Type B pancreatic cell (in vitro differentiated cells): ENCODE data around the gene IQSEC1. TPM values are rescaled to one million over a fixed set of nuclear protein-coding genes. Genes with fewer than 3 reads are reported as not detected.

Source experiments
- DNase-seq: peaks from one replicate; pipeline ENCODE4 v3.0.0; 2021; ENCODE audit warnings: mixed read lengths; ENCODE audit not compliant: unreplicated experiment; ENCODE audit errors: extremely low spot score
- H3K27ac Mint-ChIP-seq: 2 replicates; pipeline ENCODE4 v1.8.0; 2021; ENCODE audit warnings: mild to moderate bottlenecking, mixed read lengths
- H3K27me3 Mint-ChIP-seq: 2 replicates; pipeline ENCODE4 v1.8.0; 2021; ENCODE audit warnings: mixed read lengths
- H3K36me3 Mint-ChIP-seq: 2 replicates; pipeline ENCODE4 v1.8.0; 2021; ENCODE audit warnings: mixed read lengths
- H3K4me1 Mint-ChIP-seq: one replicate; pipeline ENCODE4 v1.8.0; 2021; ENCODE audit warnings: mixed read lengths; ENCODE audit not compliant: unreplicated experiment
- H3K4me3 Mint-ChIP-seq: 2 replicates; pipeline ENCODE4 v1.8.0; 2021; ENCODE audit warnings: mild to moderate bottlenecking, mixed read lengths
- H3K9me3 Mint-ChIP-seq: 2 replicates; pipeline ENCODE4 v1.8.0; 2021; ENCODE audit warnings: mixed read lengths
- total RNA-seq: library from RNA; stranded (reverse); gene quantifications from 2 replicates; pipeline ENCODE4 v1.2.1, GENCODE V29; 2021; ENCODE audit warnings: low replicate concordance
- TF ChIP-seq, protein P1 (sequence below): fragments of 200-600 bp; sonication (generic); conservative IDR thresholded peaks from 2 replicates; pipeline ENCODE4 v1.5.0; 2021; ENCODE audit warnings: antibody characterized with exemption, mild to moderate bottlenecking

Gene IQSEC1
- total RNA-seq, 1 donor from 2014 or later: 33.1 TPM

DNA sequence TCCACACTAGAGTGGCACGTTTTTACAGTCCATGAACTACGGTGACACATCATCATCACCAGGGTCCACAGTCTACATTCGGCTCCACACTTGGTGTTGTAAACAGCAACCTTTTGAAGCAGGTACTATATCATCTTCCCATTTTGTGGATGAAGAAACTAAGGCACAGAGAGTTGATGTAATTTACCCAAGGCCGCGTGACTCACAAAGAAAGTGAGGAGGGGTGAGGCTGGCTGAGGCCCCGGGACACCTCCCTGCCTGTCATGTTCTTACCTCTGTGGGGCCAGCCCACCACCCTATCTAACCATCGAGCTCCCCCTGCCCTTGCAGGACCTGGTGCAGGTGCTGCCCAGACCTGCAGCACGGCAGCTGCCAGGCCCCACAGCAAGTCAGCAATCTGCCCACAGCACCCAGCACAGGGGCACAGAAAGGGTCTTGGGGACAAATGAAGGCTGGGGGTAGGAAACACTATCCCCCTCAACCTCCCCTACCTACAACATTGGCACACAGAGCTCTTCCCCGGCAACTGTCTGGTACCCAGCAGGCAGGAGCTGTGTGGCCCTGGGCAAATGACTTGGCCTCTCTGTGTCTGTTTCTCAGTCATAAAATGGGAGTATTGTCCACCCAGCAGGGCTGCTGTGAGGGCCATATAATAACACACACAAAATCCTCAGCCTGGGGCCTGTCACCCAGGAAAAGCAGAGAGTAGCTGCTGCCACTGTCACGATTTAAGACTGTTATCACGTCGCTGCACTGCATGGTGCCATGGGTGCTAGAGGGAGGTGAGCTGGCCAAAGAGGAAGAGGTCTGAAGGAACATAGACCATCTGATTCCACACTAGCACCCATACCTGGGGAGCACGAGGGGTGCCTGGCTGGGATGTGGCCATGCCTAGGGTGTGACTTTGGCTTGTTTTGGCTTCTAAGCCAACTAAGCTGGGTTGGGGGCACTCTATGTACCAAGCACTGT is 115.1 kb downstream of the IQSEC1 start:
- Mint-ChIP-seq H3K4me1 (peaks cover 41% of the 10 kb centered on the region), H3K27ac (no peak overlapping the region), H3K36me3 (no peaks in the 10 kb centered on the region), H3K9me3 (no peaks in the 10 kb centered on the region), H3K4me3 (no peak overlapping the region), H3K27me3 (no peaks in the 10 kb centered on the region)
- DNase-seq: no peak
- TF ChIP-seq, protein P1, sequence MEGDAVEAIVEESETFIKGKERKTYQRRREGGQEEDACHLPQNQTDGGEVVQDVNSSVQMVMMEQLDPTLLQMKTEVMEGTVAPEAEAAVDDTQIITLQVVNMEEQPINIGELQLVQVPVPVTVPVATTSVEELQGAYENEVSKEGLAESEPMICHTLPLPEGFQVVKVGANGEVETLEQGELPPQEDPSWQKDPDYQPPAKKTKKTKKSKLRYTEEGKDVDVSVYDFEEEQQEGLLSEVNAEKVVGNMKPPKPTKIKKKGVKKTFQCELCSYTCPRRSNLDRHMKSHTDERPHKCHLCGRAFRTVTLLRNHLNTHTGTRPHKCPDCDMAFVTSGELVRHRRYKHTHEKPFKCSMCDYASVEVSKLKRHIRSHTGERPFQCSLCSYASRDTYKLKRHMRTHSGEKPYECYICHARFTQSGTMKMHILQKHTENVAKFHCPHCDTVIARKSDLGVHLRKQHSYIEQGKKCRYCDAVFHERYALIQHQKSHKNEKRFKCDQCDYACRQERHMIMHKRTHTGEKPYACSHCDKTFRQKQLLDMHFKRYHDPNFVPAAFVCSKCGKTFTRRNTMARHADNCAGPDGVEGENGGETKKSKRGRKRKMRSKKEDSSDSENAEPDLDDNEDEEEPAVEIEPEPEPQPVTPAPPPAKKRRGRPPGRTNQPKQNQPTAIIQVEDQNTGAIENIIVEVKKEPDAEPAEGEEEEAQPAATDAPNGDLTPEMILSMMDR: no peak

DNA sequence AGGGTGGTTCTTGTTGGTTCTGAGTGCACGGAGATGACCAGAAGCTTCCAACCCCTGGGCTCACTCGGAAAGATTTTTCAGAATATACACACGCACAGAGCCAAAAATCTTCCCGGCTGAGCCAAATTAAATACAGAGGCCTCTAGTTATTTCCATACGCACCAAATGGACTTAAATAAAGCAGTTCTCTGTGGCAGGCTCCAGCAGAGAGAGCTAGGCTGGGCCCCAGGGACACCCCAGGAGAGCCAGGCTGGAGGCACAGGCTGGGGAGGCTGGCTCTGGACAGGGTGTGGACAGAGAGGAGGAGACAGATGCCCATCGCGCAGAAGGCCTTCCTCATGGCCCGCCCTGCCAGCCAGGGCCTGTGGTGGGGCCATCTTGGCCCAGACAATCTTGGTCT is 115.9 kb downstream of the IQSEC1 start:
- H3K9me3 Mint-ChIP-seq: no peaks in the 10 kb centered on the region

DNA sequence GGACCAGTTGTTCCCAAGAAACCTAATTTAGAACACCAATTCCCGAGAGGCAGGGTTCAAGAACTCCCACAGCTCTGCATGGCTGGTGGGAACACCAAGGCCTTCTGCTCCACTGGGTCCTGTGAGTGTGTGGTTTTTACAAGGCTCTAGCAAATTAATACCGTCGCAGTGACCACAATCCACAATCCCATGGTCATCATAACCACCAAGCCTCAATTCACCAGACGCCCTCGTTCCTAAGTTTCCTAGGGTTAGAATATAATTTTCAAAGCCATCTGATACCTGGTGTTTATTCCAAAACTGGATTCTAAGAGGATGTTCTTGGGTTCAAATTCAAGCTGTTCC is 116.9 kb downstream of the IQSEC1 start:
- no peak overlapping the region for H3K27ac Mint-ChIP-seq
- H3K4me1 Mint-ChIP-seq: peaks cover 37% of the 10 kb centered on the region

More for the DNA sequence above, 115.9 kb downstream of the IQSEC1 start:
- no peak for DNase-seq
- Mint-ChIP-seq H3K27ac (no peak overlapping the region), H3K4me3 (no peak overlapping the region), H3K36me3 (no peaks in the 10 kb centered on the region), H3K4me1 (peaks cover 37% of the 10 kb centered on the region), H3K27me3 (no peaks in the 10 kb centered on the region)
- TF ChIP-seq, protein P1: no peak

DNA sequence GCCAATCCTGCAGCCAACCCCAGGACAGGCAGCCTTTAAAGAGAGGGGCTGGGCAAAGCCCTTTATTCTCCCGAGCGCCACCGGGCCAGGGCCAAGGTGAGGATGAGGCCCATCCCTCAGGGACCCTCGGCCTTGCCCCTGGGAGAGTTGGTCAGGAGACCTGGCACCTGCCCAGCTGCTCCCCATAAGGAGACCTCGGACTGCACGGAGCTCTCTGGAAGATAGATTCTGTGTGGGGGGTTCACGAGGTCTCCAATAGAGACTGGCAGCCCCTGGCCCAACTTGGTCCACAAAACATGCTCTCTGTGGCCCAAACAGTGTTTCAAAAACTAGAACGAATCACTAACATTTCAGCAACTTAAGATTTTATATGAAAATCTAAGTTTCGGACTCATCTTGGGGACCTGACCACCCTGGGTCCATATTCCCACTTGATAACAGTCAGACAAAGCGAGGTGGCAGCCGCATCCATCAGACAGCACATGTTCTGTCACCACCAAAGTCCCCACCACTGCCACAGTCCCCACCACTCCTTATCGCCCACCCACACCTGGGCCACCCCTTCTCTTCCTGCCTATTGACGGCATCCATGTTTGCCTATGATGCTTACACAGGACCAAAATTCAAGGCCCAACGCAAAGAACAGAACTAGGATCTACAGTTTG is 117.4 kb downstream of the IQSEC1 start:
- no peaks in the 10 kb centered on the region for H3K27me3 Mint-ChIP-seq
- H3K4me1 Mint-ChIP-seq: peaks cover 34% of the 10 kb centered on the region
- no peak overlapping the region for H3K4me3 Mint-ChIP-seq
- no peak for DNase-seq
- H3K36me3 Mint-ChIP-seq: no peaks in the 10 kb centered on the region
- H3K9me3 Mint-ChIP-seq: no peaks in the 10 kb centered on the region
- no peak overlapping the region for H3K27ac Mint-ChIP-seq
- TF ChIP-seq, protein P1: no peak

More for the DNA sequence above, 116.9 kb downstream of the IQSEC1 start:
- no peak for DNase-seq
- Mint-ChIP-seq H3K36me3 (no peaks in the 10 kb centered on the region), H3K27me3 (no peaks in the 10 kb centered on the region), H3K4me3 (no peak overlapping the region), H3K9me3 (no peaks in the 10 kb centered on the region)
- TF ChIP-seq, protein P1: no peak

DNA sequence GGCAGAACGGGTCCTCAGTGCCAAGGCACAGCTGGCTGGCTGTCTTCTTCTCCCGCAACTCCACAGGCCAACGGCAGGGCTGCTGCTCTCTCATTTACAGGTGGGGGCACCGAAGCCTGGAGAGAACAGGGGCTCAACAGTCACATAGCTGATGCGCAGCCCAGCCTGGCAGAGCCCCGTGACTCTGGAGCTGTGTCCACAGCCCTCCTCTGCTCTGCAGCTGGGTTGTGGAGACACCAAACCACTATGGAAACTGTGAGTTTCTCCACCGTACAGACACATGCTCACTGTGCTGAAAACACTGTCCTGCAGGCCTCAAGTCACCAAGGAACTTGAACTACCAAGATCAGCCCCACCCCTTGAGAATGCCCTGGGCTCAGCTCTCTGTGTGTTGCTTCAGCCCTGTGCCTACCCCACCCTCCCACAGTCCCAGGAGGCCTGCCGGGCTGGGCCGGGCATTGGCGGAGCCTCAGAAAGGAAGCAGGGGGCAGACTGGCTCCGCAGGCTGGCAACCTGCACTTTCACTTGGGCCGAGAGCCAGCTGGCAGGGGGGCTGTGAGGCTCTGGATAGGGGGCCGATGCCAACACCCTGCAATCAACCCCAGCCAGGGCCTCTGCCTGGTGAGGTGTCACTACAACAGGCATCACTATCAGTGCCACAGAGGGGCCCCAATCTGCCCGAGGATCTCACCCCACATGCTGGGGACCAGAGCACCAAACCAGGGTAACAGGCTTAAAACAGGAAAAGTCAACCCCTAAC is 118.2 kb downstream of the IQSEC1 start:
- Mint-ChIP-seq H3K27me3 (no peaks in the 10 kb centered on the region), H3K4me1 (peaks cover 28% of the 10 kb centered on the region), H3K9me3 (no peaks in the 10 kb centered on the region), H3K36me3 (no peaks in the 10 kb centered on the region), H3K27ac (no peak overlapping the region), H3K4me3 (no peak overlapping the region)
- no peak for DNase-seq
- TF ChIP-seq, protein P1: no peak
